HG02642 (cell line): Measurements from ENCODE around the gene KCNH1.
"Not testable (repeated sequence)": the region's sequence is repeated elsewhere in the genome, so short reads cannot be mapped to it uniquely, and the experiment has no call there.

ENCODE experiments used
- ATAC-seq: cut with Tn5 transposase; IDR thresholded peaks from one replicate; pipeline ENCODE4 v1.9.1; 2021; ENCODE audit warnings: mild to moderate bottlenecking; ENCODE audit not compliant: unreplicated experiment, poor library complexity

Gene KCNH1

DNA sequence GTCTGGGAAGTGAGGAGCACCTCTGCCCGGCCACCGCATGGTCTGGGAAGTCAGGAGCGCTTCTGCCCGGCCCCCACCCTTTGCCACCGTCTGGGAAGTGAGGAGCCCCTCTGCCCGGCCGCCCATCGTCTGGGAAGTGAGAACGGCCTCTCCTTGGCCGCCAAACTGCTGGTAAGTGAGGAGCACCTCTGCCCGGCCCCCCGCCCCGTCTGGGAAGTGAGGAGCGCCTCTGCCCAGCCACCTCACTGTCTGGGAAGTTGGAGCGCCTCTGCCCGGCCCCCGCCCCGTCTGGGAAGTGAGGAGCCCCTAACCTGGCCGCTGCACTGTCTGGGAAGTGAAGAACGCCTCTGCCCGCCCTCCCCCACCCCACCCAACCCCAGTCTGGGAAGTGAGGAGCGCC, 22.6 kb downstream of the KCNH1 start:
- no peak for ATAC-seq

DNA sequence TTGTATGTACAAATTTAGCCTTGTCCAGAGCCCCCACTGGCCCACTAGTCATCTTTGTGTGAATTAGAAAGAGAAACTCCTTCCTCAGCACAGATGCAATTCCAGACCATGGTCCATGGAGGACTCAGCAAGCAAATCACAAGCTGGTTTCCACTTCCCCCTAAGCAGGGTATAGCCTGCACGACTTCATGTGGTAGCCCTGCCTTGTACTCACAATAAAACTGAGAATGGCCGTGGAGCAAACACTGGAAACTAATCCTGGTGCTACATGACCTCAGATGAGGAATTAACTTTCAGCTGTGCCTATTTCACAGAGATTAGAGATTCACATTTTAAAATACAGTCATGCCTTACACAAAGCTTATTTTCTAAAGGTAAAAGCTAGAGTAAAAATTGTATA, 32.5 kb downstream of the KCNH1 start:
- no peak for ATAC-seq

DNA sequence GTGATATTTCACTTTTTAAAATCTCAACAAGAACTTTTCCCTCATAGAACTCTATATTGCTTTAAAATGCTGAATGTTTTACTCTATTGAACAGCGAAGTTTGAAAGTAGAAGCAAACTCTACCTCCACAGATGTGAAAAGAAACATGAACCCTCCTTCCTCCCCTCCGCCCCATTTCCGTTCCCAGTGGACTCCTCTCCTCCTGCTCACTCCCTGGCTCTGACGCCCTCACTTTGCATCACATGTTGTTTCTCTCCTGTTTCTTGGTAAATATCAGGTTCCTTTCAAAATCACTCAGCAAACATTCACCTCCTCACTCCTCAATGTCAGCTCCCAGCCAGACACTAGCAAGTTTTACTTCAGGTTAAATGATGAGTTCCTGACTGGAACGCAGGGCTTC, 34.6 kb downstream of the KCNH1 start:
- no peak for ATAC-seq

DNA sequence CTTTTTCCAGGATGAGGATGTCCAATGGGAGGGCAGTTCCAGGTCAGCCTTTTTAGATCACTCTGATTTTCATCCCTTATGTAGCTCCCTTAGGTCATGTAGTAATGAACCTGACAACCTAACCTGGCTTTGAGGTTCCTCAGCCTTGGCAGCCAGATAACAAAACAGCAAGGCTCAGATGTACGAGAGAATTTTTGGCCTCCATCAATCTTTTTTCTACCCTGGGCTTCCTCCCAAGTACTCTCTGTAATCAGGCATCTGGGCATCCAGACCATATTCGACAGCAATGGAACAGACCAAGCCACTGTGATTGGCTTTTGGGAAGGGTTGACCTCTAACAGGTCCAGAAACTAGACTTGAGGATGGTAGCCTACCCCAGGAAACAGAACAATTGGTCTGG, 38.6 kb downstream of the KCNH1 start:
- ATAC-seq: no peak

DNA sequence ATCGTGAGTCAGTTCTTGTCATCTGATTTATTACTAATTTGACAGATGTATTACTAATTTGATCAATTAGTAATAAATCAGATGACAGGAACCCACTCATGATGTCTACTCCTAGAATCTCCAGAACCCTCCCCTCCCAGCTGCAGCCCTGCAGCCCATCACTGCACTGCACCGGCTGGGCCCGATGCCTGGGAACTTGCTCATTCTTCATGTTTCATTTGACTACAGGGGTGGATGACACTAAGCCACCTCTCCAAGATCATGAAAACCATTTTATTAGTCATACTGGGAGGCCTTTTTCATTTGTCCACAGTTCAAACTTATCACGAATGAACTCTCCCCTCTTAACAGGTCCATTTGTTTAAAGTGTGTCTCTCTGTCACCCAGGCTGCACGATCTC, 41.0 kb downstream of the KCNH1 start:
- ATAC-seq: no peak

DNA sequence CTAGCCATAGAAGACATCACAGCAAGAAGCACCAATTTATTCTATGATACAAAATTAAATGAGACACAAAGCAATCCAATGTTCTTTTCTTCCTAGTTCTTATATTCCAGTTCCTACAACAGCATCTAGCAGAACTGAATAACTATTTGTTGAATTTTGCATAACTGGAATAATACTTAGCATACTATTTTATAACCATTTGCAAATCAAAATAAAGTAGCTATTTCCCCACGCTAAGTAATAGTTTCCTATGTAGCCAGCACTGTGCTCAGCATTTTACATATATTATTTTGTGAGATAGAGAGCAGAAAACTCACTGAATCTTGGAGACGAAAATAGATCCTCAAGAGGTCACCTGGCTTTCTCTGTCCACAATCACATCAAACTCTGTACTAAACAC, 42.1 kb downstream of the KCNH1 start:
- ATAC-seq: no peak

DNA sequence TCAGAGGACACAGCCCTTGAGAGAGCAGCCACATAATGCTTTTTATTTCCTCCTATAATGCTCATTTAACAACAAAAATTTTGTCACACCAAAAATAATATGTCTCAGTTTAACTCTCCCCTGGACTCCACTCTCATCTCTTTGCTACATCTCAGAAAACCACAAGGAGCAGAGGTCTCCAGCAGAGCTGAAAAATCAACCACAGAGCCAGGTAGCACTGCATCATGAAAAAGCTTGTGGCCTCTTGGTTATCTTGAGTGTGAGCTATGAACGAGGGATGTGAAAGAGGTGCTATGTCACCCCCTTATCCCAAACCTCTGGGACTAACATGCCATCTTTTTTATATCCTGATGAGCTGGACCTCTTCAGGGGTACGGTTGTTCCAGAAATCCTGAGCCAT, 44.4 kb downstream of the KCNH1 start:
- ATAC-seq: no peak

DNA sequence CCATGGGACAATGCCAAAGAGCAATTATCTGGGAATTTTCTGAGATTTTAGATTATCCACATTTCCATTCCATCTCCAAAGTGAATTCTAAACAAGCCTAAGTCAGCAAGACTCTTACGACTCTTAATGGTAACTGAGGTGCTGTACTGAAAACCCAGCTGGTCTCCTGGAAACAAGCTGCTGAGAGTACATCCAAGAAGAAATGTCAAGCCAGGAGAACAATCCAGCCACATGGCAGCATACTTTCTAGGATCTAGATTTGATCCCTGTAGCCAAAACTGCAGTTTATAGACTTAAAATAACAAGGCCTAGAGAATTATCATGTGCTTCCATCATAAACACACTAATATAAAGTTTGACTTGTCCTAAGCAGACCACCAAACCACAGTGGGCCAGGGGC, 45.8 kb downstream of the KCNH1 start:
- no peak for ATAC-seq

DNA sequence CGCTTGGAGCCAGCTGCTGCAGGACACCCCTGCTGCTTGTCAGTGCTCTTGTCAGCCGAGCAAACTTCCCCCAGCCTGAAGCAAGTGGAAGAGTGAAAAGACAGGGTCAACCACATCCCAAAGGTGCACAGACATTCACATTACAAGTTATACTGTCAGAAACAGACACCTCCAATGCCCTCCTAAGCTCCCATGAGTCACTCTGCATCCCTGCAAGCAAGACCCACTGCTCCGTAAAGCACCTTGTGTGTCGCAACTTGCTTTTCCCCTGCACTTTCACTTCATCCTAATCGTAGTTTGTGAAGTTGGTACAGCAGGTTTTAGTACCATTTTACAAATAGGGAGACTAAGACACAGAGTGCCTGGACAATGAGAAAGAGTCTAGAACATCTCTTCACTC, 51.1 kb downstream of the KCNH1 start:
- ATAC-seq: no peak

DNA sequence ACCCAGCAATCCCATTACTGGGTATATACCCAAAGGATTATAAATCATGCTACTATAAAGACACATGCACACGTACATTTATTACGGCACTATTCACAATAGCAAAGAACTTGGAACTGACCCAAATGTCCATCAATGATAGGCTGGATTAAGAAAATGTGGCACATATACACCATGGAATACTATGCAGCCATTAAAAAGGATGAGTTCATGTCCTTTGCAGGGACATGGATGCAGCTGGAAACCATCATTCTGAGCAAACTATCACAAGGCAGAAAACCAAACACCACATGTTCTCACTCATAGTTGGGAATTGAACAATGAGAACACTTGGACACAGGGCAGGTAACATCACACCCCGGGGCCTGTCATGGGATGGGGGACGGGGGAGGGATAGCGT, 52.5 kb downstream of the KCNH1 start:
- not testable (repeated sequence) for ATAC-seq

DNA sequence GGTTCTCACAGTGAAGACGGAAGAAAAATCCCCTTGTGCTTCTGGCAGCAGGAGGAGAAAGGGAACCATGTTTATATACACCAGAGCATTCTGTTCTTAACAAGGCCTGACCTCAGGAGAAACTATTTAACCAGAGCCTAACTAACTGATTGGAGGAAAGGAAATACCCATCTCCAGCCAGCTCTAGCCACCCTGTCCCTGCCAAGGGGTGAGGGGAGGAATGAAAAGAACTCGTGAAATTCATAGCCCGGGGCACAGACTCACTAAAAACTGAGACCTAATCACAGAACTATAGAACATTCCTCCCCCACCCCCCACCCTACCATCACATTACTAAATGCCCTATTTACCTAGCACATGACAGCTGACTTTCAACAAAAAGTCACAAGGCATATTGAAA, 65.0 kb downstream of the KCNH1 start:
- no peak for ATAC-seq

DNA sequence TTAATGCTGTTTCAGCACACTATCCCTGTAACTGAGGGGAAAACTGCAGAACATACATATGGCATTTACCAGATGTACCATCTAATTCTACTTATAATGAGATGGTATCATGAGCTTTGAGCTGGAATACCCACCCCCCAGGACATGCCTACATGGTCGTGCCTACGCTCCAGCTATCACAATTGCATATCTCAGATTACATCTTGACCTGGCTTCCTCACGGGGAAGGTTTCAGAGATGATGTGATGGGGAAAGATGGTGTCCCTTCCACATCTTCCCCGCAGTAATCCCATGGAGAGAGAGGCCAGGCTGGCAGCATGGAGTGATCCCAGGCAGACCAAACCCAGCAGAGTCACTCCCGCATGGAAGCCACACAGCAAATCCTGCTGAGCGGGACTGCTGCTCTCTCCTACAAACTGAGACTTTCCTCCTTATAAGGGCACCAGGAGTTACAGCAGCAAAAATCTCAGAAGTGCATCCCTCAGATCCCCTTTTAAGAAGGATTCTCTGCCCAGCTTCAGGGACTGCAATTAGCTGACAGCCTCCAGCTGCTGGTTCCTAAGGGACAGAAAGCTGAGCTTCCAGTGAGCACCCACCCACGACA, 67.1 kb downstream of the KCNH1 start:
- ATAC-seq: no peak

DNA sequence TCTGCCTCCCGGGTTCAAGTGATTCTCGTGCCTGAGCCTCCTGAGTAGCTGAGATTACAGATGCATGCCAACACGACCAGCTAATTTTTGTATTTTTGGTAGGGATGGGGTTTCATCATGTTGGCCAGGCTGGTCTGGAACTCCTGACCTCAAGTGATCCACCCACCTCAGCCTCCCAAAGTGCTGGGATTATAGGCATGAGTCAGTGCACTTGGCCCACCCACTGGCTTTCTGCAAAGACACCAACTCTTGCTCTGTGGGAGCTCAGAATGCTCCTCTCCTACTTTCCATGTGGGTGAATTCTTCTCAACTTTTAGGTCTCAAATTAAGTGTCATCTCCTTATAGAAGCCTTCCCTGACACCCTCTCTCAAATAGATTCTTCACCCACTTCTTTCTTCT, 92.1 kb downstream of the KCNH1 start:
- ATAC-seq: not testable (repeated sequence)

DNA sequence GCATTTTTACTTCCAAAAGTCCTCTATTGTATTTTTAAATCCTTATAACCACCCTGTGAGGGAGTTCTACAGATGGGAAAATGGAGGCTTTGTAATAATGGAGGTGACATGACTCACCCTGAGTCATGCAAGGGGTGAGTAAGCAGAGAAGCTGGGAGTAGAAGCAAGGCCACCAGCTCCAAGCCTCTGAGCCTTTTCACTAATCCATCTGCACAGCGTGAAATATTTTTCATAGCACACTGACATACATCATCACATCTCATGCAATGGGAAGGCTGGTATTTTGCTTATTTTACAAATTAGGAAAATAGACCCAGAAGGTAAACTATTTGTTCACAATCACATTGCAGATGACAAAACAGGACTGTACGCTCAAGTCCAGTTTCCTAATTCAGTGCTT, 96.9 kb downstream of the KCNH1 start:
- ATAC-seq: no peak

DNA sequence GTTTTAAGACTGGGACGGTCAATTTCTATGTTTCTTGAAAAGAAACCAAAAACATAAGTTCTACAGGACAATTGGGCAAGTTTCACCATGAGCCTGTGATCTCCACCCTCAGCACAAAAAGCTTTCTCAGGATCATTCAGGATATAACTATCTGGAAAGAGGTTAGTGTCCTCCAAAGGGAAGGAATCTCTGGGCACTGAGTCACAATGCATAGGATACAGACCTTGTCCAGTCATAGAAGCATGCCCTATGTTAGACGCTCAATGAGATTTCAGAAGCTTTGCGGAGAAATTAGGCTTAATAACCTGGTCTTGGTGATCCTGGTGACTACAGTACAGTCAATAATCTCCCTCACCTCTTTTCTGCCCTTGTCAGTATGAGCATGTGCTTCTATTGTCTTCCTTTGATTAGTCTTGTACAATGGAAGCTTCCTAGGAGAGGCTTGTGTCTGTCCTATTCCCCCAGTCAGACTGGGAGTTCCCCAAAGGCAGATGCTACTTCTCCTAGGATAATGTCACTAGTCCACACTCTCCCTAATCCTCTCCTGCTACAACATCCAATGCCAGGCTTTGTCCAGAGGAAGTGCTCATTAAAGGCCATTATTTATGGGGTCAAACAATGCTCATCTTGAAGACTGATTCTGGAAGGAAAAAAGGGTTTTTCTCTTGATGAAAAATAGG, 97.4 kb downstream of the KCNH1 start:
- ATAC-seq: no peak

DNA sequence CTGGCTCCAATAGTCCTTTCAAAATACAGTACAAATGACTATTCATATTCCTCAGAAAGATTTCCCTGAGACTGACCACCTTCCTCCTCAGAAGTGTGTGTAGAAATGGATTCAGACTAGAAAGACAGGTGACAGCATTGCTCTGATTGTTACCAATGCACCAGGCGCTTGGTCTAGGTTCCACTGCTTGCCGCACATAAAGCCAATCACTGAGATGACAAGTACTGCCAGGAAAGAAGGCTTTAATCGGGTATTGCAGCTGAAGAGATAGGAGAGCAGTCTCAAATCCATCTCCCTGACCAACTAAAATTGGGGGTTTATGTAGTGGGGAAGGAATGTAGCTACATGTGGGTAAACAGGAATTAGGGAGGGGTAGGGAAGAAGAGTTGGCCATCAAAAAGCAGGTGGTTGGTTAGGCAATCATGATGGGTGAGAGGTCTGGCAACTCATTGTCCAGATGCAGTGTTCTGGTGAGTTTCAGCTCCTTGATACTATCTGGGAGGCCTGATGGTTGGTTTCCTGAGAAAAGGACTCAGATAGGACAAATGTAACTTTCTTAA, 98.0 kb downstream of the KCNH1 start:
- ATAC-seq: no peak

DNA sequence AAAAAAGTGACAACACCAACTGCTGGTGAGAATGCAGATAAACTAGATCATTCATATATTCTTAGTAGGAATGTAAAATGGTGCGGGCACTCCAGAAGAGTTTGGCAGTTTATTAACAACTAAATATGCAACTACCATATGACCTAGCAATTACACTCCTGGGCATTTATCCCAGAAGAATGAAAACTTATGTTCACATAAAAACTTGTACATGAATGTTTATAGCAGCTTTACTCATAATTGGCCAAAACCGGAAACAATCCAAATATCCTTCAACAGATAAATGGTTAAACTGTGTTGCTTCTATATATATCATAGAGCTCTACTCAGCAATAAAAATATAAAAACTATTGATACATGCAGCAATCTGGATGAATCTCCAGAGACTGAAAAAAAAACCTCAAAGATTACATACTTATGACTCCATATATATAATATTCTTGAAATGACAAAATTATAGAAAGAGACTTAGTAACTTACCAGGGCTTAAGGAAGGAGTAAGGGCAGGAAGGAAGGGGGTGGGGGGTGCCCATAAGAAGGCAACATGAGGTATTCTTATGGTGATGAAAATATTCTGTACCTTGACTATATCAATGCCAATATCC, 99.9 kb downstream of the KCNH1 start:
- ATAC-seq: no peak

DNA sequence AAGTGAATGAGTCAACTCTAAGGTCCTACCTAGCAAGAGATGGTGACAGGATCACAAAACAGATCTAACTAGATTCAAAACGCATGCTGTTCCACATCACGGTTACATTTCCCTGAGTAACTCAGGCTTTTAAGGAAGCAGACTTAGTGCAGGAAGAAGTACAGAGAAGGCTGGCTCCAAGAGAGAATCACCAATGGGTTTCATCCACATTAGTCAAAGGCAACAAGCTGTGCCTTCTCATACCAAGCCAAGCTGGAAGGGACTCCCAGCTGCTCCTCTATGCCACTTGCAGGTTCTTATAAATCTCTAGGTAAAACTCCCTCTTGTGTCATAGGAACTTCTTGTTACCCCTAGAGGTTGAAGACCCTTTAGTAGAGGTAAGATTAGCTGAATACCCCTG, 109.0 kb downstream of the KCNH1 start:
- no peak for ATAC-seq

DNA sequence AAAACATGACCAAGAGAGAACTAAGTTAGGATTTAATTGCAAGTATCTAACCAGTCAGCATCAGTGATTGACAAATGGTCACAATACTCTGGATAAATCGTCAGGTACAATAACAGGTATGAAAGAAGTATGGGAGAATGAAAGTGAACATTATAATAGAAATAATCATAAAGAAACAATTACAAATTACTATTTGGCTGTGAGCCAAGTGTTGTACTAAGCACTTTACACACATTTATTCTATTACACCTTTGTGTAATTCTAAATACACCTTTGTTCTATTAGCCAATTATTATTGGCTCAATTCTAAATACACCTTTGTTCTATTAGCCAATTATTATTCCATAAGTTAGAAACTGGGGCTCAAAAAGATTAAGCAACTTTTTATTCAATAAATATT, 114.7 kb downstream of the KCNH1 start:
- no peak for ATAC-seq

DNA sequence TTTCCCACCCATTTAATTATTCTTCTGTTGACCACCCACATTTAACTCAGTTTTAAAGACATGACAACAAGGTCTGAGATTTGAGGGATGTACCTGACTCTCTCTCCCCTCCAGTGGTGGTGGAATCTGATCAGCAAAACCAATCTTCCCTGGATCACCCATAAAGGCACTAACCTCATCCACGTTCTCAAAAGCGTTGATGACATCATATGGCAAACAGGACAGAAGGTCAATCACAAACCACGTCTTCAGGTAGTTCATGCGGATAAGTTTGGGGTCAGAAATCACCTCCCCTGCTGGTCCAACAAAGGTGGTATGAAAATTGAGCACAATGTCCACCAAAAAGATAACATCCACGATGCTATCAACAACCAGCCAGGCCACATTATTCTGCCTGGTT, 115.3 kb downstream of the KCNH1 start:
- no peak for ATAC-seq

DNA sequence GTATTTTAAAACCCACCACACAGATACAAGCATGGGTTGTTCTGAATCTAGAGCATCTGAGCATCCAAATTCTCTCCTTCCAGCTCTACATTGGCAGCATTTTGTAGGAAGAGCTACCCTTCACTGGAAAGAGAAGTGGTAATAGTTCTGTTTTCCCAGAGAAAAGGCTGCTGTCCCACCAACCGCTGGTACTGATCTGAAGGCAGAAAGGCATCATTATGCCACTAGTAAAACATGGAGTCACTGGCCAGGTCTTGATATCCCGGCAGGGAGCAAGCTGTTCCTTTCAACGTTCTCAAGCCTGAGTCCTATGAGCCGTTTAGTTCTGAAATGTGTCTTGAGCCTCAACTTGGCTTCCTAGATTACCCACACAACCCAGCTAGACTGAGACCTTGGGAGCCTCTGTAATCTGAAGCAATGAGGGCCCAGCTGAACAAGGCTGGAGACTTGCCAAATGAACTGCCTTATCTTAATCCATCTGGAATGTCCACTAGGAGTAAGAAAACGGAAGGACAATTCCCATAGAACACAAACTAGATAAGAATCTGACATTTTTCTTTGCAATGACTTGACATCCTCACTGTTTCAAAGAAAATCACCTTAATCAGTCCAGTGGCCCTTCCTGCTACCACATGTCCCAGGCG, 116.8 kb downstream of the KCNH1 start:
- no peak for ATAC-seq
